ENCODE data around the gene GBA2.

GBA2 gene

DNA sequence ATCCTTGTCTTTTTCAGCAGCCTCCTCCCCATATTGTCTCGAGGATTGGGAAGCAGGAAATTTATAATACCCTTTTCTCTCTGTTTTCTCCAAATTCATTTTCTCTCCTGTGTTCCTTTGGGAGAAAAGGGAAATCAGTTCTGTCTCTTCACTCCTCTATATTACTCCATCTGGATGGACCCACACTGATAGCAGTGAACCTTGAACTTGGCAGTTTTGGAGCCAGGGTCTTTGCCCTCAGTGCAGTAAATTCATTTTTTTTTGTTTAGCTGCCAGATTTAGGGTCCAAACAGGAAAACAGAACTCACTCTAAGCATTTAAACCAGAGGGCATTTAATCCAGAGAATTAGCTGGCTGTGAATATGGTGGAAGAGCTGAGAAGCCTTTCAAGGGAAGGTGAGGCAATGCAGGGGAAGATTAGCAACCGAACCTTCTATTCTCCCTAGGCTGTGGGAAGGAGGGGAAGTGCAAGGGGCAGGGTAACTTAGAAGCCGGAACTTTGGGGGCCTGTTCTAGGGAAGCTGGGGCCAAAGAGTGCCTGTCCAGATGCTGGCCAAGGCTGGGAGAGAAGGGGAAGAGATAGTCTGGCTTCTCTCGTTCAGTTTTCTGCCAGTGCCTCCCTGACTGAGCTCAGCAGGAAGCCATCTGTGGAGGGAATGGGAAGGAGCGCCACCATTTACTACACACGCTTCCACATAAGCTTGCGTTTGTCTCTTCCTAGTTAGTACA, 26.0 kb upstream of the GBA2 start:
- H3K4me3 Mint-ChIP-seq, result no peak overlapping the region
- ATAC-seq (no peak), DNase-seq (ENCODE audit: low spot score in 2 of 2) (no peak)
- peaks cover 6% of the 10 kb centered on the region for H3K4me1 Mint-ChIP-seq
- H3K27ac Mint-ChIP-seq, result peak overlapping the region; percentile 6
- H3K9me3 Mint-ChIP-seq, result no peaks in the 10 kb centered on the region
- peaks cover 16% of the 10 kb centered on the region for H3K36me3 Mint-ChIP-seq

DNA sequence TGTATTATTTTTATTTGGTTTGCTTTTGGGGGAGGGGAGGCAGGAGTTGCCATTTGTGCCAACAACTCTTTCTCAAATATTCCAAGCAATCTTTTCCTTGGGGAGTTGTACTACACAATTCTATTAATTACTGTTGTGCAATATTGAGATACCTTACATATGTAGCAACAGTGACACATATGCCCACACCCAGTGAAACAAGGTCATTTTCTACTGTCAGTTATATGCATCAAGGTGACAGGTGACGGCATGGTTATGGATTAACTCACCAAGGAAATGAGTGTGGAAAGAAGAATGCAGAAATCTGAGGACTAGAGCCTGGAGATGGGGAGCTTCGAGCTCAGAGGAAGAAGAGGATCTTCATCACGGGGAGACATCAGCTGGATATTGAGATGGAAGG, 22.9 kb upstream of the GBA2 start:
- no peak for DNase-seq (ENCODE audit: low spot score in 2 of 2)
- Mint-ChIP-seq H3K9me3 (no peaks in the 10 kb centered on the region), H3K36me3 (peaks cover 9% of the 10 kb centered on the region), H3K4me1 (peaks cover 6% of the 10 kb centered on the region), H3K27ac (no peak overlapping the region), H3K4me3 (no peak overlapping the region)
- ATAC-seq, result no peak

DNA sequence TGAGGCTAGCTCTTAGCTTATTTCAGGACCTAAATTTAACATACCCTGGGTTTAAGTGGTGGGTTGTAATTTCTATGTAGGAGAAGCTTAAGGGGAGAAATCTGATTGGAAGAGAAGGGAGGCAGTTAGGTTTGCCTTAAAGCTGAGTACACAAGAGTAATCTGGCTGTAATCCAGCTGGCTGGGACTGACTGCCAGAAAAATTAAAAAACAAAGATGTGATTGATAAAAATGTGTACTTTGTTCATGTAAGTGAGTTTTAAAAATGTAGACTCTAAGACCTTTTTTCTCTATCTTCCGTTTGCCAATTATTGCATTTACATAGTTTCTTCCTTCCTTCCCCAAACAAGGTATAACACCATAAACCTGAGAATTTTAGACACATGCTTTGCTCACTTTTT, 22.5 kb upstream of the GBA2 start:
- Mint-ChIP-seq H3K9me3 (no peaks in the 10 kb centered on the region), H3K4me1 (peaks cover 6% of the 10 kb centered on the region), H3K27ac (no peak overlapping the region), H3K36me3 (peaks cover 5% of the 10 kb centered on the region), H3K4me3 (no peak overlapping the region)
- no peak for ATAC-seq
- no peak for DNase-seq (ENCODE audit: low spot score in 2 of 2)

DNA sequence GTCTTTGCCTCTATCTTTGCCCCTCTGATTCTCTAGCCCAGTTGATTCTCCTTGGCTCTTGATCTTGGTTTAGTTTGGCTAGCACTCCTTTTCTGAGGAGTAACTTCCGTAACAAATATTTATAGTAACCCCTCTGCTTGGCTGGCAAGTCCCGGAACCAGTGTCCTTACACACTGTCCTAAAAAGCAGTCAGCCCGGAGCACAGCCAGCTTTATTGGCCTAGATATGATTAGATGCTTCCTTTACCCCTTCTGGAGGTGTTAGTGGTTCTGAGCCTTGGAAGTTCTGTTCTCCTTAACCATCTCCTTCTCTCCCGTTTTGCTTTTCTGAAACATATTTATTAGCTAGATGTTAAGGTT, 22.0 kb upstream of the GBA2 start:
- ATAC-seq (no peak), DNase-seq (ENCODE audit: low spot score in 2 of 2) (no peak)
- Mint-ChIP-seq H3K9me3 (no peaks in the 10 kb centered on the region), H3K27ac (no peak overlapping the region), H3K4me3 (no peak overlapping the region), H3K36me3 (peaks cover under 1% of the 10 kb centered on the region), H3K4me1 (peaks cover 3% of the 10 kb centered on the region)

DNA sequence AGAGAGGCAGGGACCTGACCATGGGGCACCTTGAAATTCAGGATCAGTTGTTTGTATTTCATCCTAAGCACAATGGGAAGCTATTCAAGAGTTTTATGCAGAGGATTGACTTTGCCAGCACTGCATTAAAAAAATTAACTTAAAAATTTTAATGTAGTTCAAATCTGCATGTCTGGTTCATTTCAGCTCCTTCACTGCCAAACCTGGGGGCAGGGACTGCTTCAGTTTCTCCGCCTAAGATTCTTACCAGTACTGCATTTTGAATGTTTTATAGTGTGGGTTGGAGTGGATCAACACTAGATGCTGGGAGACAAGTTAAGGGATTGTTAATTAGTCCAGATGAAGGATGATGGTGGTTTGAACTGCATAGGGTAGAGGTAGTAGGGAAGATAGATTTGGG, 20.7 kb upstream of the GBA2 start:
- ATAC-seq, result no peak
- no peak overlapping the region for H3K4me3 Mint-ChIP-seq
- H3K9me3 Mint-ChIP-seq, result no peaks in the 10 kb centered on the region
- no peaks in the 10 kb centered on the region for H3K36me3 Mint-ChIP-seq
- H3K4me1 Mint-ChIP-seq, result no peaks in the 10 kb centered on the region
- DNase-seq (ENCODE audit: low spot score in 2 of 2), result no peak
- H3K27ac Mint-ChIP-seq, result no peak overlapping the region

DNA sequence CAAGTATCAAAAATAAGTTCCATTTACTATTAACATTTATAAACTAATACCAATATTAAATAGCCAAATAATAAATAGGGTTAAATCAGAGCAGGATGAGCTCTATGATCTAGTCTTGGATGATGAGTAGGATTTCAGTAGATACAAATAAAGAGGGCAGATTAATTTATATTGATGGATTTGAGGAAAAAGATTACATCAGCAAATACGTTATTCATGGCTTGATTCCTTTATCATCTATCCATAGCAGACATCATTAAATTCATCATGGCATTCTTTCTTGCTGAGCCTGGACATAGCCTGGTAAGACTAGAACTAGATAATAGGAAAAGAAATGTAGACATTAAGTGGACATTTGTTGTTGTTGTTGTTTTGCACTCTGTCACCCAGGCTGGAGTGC, 18.4 kb upstream of the GBA2 start:
- no peak for ATAC-seq
- Mint-ChIP-seq H3K9me3 (no peaks in the 10 kb centered on the region), H3K27ac (no peak overlapping the region), H3K36me3 (peaks cover 6% of the 10 kb centered on the region), H3K4me3 (no peak overlapping the region), H3K4me1 (peaks cover 4% of the 10 kb centered on the region)
- no peak for DNase-seq (ENCODE audit: low spot score in 2 of 2)

DNA sequence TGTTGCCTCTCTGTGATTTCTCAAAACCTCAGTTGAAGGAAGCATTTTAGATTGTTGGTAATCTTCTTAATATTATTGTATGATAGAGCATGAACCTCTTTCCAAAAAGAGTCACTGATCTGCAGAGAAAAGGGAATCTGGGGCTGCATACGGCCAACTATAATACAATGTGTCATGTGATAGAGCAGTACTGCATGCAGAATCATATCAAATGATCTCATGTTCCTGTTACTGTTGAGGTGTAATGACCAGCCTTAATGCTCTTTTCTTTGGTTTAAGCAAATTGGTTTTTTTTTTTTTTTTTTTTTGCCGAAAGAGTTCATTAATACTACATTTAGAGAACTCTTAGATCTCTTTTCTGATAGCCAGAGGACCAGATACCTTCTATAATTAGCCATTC, 18.0 kb upstream of the GBA2 start:
- Mint-ChIP-seq H3K4me3 (no peak overlapping the region), H3K4me1 (peaks cover 4% of the 10 kb centered on the region), H3K36me3 (peaks cover 6% of the 10 kb centered on the region), H3K9me3 (no peaks in the 10 kb centered on the region), H3K27ac (no peak overlapping the region)
- ATAC-seq (no peak), DNase-seq (ENCODE audit: low spot score in 2 of 2) (no peak)

DNA sequence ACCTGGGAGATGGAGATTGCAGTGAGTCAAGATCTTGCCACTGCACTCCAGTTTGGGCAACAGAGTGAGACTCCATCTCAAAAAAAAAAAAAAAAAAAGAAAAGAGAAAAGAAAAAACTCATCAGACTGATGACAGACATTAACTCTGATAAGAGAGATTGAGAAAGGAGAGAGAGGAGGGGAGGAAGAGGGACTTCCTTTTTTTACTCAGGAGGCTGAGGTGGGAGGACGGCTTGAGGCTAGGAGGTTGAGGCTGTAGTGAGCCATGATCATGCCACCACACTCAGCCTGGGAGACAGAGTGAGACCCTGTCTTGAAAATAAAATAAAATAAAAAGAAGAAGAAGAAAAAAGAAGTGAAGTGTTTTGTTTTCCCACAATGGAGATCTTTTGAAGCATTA, 14.8 kb upstream of the GBA2 start:
- no peak for DNase-seq (ENCODE audit: low spot score in 2 of 2)
- Mint-ChIP-seq H3K4me1 (peaks cover 15% of the 10 kb centered on the region), H3K9me3 (no peaks in the 10 kb centered on the region), H3K36me3 (peaks cover 6% of the 10 kb centered on the region), H3K4me3 (no peak overlapping the region), H3K27ac (no peak overlapping the region)
- no peak for ATAC-seq

DNA sequence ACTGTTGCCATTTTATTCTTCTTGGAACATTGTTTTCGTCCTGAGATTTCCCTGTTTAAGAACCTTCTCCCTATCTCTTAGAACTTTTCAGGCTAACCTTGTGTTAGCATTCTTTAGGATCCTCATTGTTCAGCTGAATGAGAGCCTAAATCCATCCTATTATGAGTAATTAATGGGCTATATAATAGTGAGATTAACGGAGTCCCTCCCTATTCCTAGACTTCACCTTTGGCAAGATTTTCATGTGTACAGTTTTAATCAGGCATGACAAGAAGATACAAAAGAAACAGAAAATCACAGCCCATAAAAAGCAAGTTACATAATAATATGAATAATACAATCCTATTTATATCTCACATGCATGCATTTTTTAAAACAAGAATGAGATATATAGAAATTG, 14.2 kb upstream of the GBA2 start:
- peaks cover 6% of the 10 kb centered on the region for H3K36me3 Mint-ChIP-seq
- H3K4me1 Mint-ChIP-seq, result peaks cover 22% of the 10 kb centered on the region
- no peaks in the 10 kb centered on the region for H3K9me3 Mint-ChIP-seq
- no peak overlapping the region for H3K4me3 Mint-ChIP-seq
- ATAC-seq (no peak), DNase-seq (ENCODE audit: low spot score in 2 of 2) (no peak)
- no peak overlapping the region for H3K27ac Mint-ChIP-seq

DNA sequence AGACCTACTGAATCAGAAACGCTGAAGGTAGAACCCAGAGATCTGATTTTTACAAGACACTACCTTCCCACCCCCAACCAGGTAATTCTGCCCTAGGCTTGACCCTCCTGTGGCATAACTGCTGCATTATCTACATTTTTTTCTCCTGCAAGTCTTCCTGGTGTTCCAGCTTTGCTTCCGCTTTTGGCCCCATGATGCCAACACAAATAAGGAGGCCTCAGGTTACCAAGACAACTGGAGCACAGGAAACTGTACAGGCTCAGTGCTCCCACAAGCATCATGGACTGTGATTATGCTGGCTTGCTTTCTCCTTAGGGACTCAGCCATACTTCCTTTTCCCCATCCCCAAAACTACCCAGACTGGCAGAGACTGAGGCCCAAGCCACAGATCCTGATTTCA, 11.6 kb upstream of the GBA2 start:
- peaks cover 23% of the 10 kb centered on the region for H3K36me3 Mint-ChIP-seq
- no peak overlapping the region for H3K27ac Mint-ChIP-seq
- DNase-seq (ENCODE audit: low spot score in 2 of 2) (no peak), ATAC-seq (no peak)
- H3K9me3 Mint-ChIP-seq, result no peaks in the 10 kb centered on the region
- peaks cover 43% of the 10 kb centered on the region for H3K4me1 Mint-ChIP-seq
- H3K4me3 Mint-ChIP-seq, result no peak overlapping the region

DNA sequence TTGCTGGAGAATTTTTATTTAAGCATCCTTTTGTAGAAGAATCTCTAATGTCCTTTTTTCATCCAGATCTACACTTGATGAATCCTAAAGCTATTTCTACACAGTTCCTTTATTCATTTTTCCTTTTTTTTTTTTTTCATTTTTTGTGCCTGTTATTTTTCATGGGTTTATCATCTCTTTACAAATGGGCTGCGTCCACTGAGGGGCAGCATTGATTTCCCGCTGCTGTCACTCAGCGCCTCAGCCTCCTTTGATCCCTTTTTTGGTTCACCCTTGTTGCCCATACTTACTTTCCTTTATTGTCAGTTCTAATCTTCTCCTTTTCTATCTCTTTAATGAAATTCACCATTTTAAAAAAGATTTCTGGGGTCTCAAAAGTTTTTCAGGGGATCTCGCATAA, 10.8 kb upstream of the GBA2 start:
- ATAC-seq (no peak), DNase-seq (ENCODE audit: low spot score in 2 of 2) (no peak)
- Mint-ChIP-seq H3K4me3 (no peak overlapping the region), H3K27ac (no peak overlapping the region), H3K9me3 (no peaks in the 10 kb centered on the region), H3K36me3 (peaks cover 23% of the 10 kb centered on the region), H3K4me1 (peaks cover 43% of the 10 kb centered on the region)

DNA sequence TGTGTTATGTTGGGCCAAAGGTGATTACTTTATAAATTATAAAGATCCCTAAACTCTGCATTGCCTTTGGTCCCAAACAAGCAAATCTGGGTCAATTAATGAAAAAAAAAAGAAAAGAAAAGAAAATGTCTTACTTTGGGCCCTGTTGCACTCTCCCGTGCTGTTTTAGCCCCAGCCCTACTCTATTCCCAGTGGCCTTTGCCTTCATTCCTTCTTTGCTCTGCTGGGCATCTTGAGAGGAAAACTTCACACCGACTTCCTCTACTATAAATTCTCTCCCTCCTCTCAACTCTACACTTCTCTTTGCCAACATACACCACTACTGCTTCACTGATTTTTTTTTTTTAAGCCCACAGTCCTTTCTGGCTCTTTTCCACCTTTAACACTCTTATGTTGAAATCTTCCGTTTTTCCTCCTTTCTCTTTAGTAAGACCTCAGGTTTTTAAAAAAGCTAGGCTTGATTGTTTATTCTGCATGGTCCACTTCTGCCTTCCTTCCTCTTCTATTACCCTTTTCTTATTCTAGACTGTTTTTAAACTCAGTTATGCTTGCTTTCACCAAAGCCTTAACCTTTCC, 9.5 kb upstream of the GBA2 start:
- Mint-ChIP-seq H3K36me3 (peaks cover 21% of the 10 kb centered on the region), H3K4me1 (peaks cover 43% of the 10 kb centered on the region), H3K9me3 (no peaks in the 10 kb centered on the region), H3K27ac (no peak overlapping the region), H3K4me3 (peak overlapping the region; percentile 94)
- DNase-seq (ENCODE audit: low spot score in 2 of 2) (no peak), ATAC-seq (no peak)

DNA sequence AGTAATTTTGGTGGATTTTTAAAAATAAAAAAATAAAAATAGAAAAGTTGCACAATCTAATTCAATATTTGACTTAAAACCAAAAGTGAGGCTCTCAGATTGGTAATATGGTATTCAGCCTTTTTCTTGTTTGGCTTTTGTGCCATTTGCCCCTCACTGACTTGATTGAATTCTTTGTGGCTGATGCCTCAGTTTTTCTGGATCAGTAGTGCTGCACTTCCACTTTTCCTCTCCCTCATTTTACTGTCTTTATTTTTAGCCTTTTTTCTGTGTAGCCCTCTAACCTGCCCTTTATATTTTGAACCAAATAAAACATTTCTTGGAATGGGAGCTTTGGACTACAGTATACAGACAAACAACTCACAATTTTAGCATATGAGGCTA, 8.9 kb upstream of the GBA2 start:
- peaks cover 38% of the 10 kb centered on the region for H3K4me1 Mint-ChIP-seq

DNA sequence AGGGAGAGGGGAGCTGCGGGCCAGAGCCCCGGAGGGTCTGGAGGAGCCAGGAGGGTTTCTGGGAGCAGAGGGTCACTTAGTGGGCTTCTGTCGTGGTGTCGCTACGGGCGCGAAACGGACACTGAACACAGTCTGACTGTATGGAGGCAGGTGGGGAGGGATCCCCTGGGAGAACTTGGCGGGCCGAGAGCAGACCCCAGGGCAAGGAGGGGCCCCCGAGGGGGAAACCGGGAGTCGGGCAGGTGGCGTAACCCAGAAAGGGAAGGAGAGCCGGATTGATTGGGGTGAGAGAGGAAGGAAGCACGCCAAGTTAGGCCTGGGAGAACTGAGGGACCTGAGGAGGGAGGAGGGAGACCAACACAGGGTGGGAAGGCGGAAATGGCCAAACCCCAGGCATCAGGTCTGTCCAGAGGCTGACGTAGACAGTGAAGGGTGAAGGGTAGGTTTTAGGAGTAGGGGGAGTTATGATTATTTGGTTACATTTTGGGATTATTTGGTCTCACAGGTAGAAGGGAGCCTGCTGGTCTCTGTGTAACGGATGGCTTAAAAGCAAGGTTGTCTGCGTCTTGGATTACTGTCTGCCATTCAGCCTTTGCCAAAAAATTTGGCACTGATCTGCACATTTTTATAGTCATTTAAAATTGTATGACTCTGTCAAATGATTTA, 8.3 kb upstream of the GBA2 start:
- Mint-ChIP-seq H3K4me3 (peak overlapping the region; percentile 94), H3K27ac (peak overlapping the region; percentile 98), H3K9me3 (no peaks in the 10 kb centered on the region), H3K36me3 (peaks cover 31% of the 10 kb centered on the region), H3K4me1 (peaks cover 38% of the 10 kb centered on the region)
- DNase-seq (ENCODE audit: low spot score in 2 of 2) (peak; percentile 20 to 78), ATAC-seq (peak; percentile 51)

More for the DNA sequence above, 8.9 kb upstream of the GBA2 start:
- no peaks in the 10 kb centered on the region for H3K9me3 Mint-ChIP-seq
- peaks cover 26% of the 10 kb centered on the region for H3K36me3 Mint-ChIP-seq
- peak overlapping the region; percentile 94 for H3K4me3 Mint-ChIP-seq
- H3K27ac Mint-ChIP-seq, result peak overlapping the region; percentile 98
- DNase-seq (ENCODE audit: low spot score in 2 of 2) (no peak), ATAC-seq (no peak)

DNA sequence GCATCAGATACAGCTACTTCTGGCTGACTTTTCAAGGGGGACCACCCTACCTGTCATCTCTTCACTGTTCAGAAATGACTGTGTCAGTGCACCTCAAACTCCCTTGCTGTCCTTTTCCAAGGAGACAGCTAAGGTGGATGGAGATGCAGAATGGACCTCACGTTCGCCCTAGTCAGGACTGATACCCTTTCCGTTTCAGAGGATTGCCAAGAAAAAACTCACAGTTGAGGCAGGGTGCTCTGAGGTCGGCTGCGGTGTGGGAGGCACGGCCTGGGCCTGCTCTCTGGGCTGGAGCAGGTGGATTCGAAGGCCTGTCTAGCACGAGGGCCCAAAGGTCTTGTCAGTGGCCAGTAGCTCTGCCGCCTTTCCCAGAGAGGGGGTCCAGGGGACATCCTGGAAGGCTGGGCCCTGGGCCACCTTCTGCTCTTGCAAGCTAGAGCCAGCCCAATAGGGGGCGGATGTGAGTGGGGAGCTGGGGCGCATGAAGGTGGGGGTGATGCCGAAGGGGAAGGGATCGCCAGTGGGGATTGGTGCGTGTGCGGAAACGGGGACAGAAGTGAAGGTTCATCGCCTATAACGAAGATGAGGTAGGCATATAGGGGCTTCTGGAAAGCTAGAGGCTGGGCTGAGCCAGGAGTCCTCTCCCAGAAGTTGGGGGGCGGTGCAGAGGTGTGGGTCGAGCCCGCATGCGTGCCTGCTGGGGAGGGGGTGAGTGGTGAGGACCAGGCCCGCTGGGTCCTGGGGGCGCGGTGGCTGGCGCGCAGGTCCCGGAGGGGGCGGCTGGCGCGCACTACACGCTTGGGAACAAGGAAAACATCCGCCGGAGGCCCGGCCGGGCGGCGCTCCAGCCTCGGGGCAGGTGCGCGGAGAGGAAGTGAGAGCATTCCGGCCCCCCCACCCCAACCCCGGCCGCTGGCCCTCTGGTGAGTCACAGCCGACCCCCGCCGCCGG, 7.5 kb upstream of the GBA2 start:
- Mint-ChIP-seq H3K9me3 (no peaks in the 10 kb centered on the region), H3K36me3 (peaks cover 40% of the 10 kb centered on the region), H3K4me3 (peak overlapping the region; percentile 94), H3K4me1 (peaks cover 38% of the 10 kb centered on the region), H3K27ac (peak overlapping the region; percentile 98)
- DNase-seq (ENCODE audit: low spot score in 2 of 2) (peak; percentile 72 to 91), ATAC-seq (peak; percentile 88)
